ENCODE measurements around the gene BECN2. TPM values are rescaled to one million over a fixed set of nuclear protein-coding genes. Genes with fewer than 3 reads are reported as not detected.

The BECN2 gene
- polyA plus RNA-seq, 1 of the 3 experiments (the other 2 are of a cell fraction) = not detected

GRCh38 chr1:241942738-241943137 is 14.8 kb upstream of the BECN2 start (continued):
- TF ChIP-seq MEF2A (IDR thresholded peaks at IDR 0.05; ENCODE audit: borderline replicate concordance, low read depth) (no peak), POLR2AphosphoS5 (IDR thresholded peaks at IDR 0.05; ENCODE audit: low read depth, low read length) (no peak), YY1 (IDR thresholded peaks at IDR 0.05; ENCODE audit: low read depth) (no peak)

GRCh38 chr1:241944300-241944699 is 13.3 kb upstream of the BECN2 start:
- no peaks in the 10 kb centered on the region for H3K27me3 ChIP-seq (ENCODE audit: insufficient read depth)
- H4K20me1 ChIP-seq (ENCODE audit: insufficient read depth) = no peaks in the 10 kb centered on the region
- no peaks in the 10 kb centered on the region for H3K36me3 ChIP-seq (replicated peaks in 1 of 2; ENCODE audit: control insufficient read depth in 1 of 2, insufficient read depth in 2 of 2, low read length in 1 of 2)
- H3K9me3 ChIP-seq = no peaks in the 10 kb centered on the region
- ChIA-PET CTCF (no interaction called here), POLR2A (no interaction called here)
- no peaks in the 10 kb centered on the region for H3K9me2 ChIP-seq
- H3K27ac ChIP-seq (ENCODE audit: low read depth in 2 of 2, low read length in 1 of 2) = no peak overlapping the region
- TF ChIP-seq USF2 (IDR thresholded peaks at IDR 0.05; ENCODE audit: borderline replicate concordance, low read depth, low read length) (no peak), FOXM1 (IDR thresholded peaks at IDR 0.05; ENCODE audit: low read depth) (no peak), MEF2A (IDR thresholded peaks at IDR 0.05; ENCODE audit: borderline replicate concordance, low read depth) (no peak), GATA2 (CRISPR knock-in tag; IDR thresholded peaks at IDR 0.05) (no peak), RAD21 (IDR thresholded peaks at IDR 0.05; ENCODE audit: low read length) (no peak), TCF12 (IDR thresholded peaks at IDR 0.05) (no peak), SIN3A (IDR thresholded peaks at IDR 0.05; ENCODE audit: borderline replicate concordance, low read depth, low read length) (no peak), FOXJ3 (CRISPR knock-in tag; IDR thresholded peaks at IDR 0.05) (no peak), CTCF (IDR thresholded peaks at IDR 0.05) (no peak)
- H3F3A ChIP-seq (replicated peaks; ENCODE audit: insufficient read depth) = no peaks in the 10 kb centered on the region
- 73% methylated on average over 5 of the region's 5 CpGs for WGBS (ENCODE audit: low lambda C conversion rate)
- no peak overlapping the region for H2AFZ ChIP-seq (ENCODE audit: low read depth)
- no peaks in the 10 kb centered on the region for H3K79me2 ChIP-seq (ENCODE audit: insufficient read depth)
- no peak for DNase-seq
- no peak overlapping the region for H3K9ac ChIP-seq
- H3K4me3 ChIP-seq (ENCODE audit: low read depth in 2 of 2, low read length in 1 of 2) = no peak overlapping the region
- H3K4me2 ChIP-seq = no peak overlapping the region
- H3K4me1 ChIP-seq (ENCODE audit: control insufficient read depth in 1 of 2, insufficient read depth in 2 of 2, low read depth in 1 of 2, low read length in 1 of 2) = no peaks in the 10 kb centered on the region; a peak in 1 of 4 replicates

- H3F3A ChIP-seq (replicated peaks; ENCODE audit: insufficient read depth) = no peaks in the 10 kb centered on the region
- no peaks in the 10 kb centered on the region for H3K79me2 ChIP-seq (ENCODE audit: insufficient read depth)
- DNase-seq = no peak
- no peaks in the 10 kb centered on the region for H3K9me2 ChIP-seq
- H3K4me1 ChIP-seq (ENCODE audit: control insufficient read depth in 1 of 2, insufficient read depth in 2 of 2, low read depth in 1 of 2, low read length in 1 of 2) = peaks cover 0 to 2% of the 10 kb centered on the region in 2 experiments; a peak in 1 of 4 replicates
- no peak overlapping the region for H2AFZ ChIP-seq (ENCODE audit: low read depth)
- CTCF ChIA-PET = interaction anchor here (1.3 kb wide), 1 partner anchor 51 kb away, joined by 3 read pairs; no protein-coding TSS in a partner anchor
- no peak overlapping the region for H3K4me2 ChIP-seq
- TF ChIP-seq TEAD4 (IDR thresholded peaks at IDR 0.05; ENCODE audit: borderline replicate concordance, insufficient read depth) = no peak
- TF ChIP-seq EP300 (IDR thresholded peaks at IDR 0.05; ENCODE audit: borderline replicate concordance in 1 of 2, low read depth in 1 of 2, low read length in 1 of 2) = no peak
- no peak for TF ChIP-seq RAD21 (IDR thresholded peaks at IDR 0.05; ENCODE audit: low read length)
- no peak for TF ChIP-seq ELF1 (IDR thresholded peaks at IDR 0.05)
- TF ChIP-seq MEF2A (IDR thresholded peaks at IDR 0.05; ENCODE audit: borderline replicate concordance, low read depth) = no peak
- TF ChIP-seq FOXM1 (IDR thresholded peaks at IDR 0.05; ENCODE audit: low read depth) = no peak
- TF ChIP-seq IRF3 (IDR thresholded peaks at IDR 0.05; ENCODE audit: low read depth, low read length) = no peak
- no peak for TF ChIP-seq USF2 (IDR thresholded peaks at IDR 0.05; ENCODE audit: borderline replicate concordance, low read depth, low read length)
- POLR2A ChIA-PET = no interaction called here
- no peak overlapping the region for H3K4me3 ChIP-seq (ENCODE audit: low read depth in 2 of 2, low read length in 1 of 2)
- WGBS (ENCODE audit: low lambda C conversion rate) = 73% methylated on average over 6 of the region's 6 CpGs
- no peak overlapping the region for H3K9ac ChIP-seq
- H3K27me3 ChIP-seq (ENCODE audit: insufficient read depth) = no peaks in the 10 kb centered on the region
- no peaks in the 10 kb centered on the region for H3K9me3 ChIP-seq
- H3K36me3 ChIP-seq (replicated peaks in 1 of 2; ENCODE audit: control insufficient read depth in 1 of 2, insufficient read depth in 2 of 2, low read length in 1 of 2) = no peaks in the 10 kb centered on the region
- no peaks in the 10 kb centered on the region for H4K20me1 ChIP-seq (ENCODE audit: insufficient read depth)
- H3K27ac ChIP-seq (ENCODE audit: low read depth in 2 of 2, low read length in 1 of 2) = no peak overlapping the region
Observed at GRCh38 chr1:241947354-241947753, 10.2 kb upstream of the BECN2 start.
